ENCODE data around the gene HOXC10.

Gene HOXC10

DNA sequence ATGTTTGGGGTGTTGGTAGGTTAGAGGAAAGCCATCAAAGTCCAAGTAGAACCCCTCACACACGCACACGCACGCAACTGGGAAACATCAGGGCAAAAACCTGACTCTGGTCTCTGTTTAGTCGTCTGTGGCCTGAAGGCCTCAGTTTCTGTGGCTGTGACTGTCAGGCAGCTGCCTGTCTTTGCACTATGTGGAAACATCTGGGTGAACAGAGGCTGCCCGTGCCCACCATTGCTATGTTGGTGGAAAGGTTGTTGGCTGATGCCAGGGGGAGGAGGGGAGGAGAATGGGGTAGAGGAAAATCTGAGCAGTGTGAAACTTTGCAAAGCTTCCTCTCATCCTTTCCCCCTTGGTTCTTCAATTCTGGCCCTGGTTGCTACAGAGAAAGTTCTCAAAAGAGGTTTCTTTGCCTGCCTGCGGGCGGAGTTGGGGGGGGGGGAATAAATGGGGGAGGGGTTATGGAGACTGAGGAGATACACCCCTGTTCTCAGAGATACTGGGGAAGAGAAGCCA is 7.5 kb downstream of the HOXC10 start:
- no peak for DNase-seq

DNA sequence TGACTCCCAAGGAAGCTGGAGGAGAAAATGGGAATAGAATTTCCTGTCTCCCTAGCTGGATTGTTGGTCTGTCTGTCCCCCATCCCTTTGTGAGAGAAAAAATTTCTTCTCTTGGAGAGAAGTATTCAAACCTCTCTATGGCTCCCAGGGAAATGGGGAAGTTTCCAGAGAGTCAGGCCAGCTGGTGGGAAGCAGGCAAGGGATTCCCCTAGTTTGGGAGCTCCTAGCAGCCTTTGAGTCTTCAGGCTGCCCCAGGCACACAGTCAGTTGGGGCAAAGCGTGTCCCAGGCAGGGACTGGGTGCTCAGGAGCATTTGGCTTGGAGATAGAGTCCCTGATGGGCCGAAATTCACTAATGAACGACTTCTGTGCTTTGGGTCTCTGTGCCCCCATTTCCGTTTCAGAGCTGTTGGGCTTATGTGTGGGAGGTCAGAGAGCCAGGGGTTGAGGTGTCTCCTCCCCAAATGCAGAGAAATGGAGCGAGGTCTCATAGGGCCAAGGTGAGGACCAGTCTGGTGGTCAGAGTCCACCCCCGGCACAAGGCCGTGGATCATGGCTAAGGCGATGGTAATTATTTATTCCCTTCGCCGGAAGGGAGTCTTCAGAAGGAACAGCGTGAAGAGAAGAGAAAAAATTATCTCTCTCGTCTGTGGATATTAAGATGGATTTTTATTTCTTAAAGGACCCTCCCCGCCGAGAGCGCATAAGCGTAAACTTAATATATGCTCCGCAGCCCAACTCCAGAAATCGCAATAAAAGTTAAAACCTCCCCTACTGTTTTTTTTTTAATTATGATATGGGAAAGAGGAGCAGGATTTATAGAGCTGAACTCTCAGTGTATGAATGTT is 8.4 kb downstream of the HOXC10 start:
- DNase-seq = no peak

GRCh38 chr12:53994009-53994263 is 9.0 kb downstream of the HOXC10 start:
- no peak for DNase-seq

DNA sequence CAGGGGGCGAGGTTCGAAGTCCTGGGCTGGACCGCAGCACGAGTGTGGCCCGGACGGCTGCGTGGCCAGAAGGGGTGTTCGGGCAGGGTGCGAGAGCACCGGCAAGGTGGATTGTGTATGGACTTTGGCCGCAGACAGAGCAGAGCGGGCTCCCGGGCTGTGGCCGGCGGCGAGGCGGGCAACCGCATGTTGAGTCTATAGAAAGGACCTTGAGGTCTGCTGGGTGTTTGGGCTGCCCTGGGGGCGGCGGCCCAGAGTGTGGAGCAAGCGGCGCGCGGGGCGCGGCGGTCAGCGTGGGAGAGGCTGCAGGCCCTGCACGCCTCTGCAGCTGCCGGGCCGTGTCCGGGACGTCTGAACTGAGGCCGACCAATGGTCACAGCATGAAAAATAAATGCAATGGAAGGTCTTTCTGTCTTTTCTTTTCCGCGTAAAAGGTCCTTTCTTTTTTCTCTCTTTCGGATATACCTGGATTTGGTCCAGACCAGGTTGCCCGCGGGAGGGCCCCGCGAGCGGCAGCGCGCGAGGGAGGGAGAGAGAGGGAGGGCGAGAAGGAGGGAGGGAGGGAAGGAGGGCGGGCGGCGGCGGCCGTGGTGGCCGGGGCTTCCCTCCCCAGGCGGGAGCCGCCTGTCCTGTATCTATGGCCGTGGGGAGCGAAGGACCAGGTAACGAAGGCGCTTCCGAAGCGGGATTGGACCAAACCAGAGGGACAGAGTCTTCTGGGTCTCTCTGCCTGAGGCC is 9.5 kb downstream of the HOXC10 start:
- no peak for DNase-seq

GRCh38 chr12:53995002-53995377 is 10.0 kb downstream of the HOXC10 start:
- no peak for DNase-seq

DNA sequence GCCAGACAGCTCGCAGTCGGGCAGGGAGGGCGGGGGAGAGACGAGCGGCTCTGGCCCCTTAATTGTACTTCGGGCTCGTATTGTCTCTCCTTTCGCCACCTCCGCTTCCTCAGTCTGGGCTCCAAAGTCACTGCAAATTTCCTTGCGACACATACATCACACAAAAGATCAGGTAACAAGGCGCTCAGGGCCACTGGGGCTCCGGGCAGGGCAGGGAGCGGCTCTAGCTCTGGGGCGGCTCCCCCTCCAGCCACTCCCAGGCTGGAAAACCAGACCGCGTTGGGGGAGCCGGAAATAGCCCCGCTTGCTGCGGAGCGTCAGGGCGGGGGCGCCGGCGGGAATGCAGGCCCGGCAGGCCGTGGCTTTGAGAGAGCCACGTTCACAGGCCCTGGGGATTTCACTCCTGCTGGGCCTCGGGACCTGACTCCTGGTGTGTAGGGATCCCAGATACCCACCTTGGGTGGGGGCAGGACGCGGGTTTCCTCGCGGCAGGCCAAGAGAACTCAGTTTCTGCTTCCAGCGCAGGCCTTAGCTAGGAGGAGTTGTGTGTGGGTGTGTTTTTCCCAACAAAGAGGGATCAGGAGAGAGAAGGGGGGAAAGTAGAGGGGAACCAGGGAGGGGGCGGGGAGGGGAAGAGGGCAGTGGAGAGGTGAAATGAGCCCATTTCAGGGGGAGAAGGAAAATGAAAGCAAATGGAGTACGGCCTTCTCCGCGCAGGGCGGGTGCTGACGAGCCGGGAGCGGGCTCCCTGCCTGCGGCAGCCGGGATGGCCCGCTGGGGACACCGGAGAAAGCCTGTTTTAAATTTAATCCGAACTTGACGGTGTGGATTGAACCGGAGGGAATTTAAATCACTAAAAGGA is 10.7 kb downstream of the HOXC10 start:
- no peak for DNase-seq

DNA sequence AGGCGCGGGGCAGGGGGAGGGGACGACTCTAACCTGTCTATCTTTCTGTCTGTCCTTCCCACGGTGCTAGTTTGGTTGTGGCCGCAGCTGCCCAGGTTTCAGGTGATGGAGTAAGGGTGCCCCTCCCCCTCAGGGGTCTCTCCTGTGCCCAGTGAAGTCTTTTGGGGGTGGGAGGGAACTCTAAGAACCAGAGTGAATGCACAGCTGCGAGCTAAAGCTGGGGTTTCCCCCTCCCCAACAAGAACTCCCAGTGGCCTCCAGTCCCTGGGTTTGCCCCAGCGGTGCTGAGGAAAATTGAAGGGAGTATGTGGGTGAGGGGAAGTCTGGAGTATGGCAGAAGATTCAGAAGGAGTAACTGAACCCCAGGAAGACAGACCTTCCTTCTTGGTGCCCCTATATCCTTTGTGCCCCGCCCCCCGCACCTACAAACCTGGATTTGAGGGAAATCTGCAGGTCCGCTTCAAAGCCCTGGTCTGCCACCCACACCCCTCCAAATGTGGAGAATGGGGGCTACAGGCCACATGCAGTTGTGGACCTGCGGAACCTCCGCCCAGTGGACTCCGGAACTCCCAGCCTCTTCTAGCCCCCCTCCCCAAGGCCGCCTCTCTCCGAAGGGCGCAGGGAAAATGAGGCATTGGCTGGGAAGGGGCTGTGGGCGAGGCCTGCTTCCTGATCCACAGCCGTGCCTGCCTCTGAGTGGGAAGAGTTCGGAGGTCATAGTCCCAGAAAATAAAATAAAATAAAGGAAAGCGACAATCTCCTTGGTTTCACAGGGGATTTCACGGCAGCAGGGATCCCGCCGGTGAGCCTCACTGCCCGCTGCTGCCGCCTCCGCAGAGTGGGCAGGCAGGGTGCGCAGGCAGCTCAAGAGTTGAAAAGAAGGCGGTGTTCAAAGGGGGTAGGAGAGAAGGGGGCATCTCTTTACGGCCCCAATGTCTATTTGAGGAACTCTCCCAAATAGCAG is 11.6 kb downstream of the HOXC10 start:
- no peak for DNase-seq

DNA sequence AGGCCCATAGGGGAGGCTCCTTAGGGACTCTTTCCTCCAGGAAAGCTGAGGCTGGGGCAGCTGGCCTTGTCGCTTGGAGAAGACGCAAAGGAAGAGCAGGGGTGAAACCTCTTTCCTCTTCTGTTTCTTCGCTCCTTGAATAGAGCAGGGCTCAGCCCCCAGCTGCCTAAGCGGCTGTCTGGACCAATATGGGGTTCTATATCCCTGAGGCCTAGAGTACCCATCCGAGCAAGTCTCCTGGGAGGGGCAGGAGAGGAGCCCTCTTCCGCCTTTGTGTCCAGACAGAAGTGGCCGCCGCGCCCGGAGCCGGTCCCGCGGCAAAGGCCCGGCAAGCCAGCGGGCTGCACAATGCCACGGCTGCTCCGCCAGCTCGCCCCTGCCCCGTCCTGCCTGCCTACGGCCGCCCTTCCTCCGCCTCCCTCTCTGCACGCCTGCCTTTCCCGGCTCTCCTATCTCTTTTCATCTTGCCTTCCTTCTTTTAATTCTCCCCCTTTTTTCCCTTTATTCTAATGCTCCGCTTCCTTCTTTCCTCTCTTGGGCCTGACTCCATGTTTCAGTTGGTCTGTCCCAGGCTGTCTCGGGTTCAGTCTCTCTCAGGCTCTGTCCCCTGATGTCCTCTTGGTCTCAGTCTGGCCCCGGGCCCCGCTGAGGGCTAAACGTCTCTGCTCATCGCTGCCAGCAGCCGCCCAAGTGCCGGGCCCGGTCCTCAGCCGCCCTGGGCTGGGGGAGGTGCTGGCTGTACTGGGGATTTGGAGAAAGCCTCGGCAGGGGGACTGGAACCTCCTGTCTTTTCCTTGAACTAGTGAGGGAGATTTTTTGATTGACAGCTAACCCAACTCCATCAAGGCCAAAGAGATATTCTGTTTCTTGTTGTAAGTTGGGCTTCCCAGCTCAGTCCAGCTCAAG is 12.5 kb downstream of the HOXC10 start:
- no peak for DNase-seq

DNA sequence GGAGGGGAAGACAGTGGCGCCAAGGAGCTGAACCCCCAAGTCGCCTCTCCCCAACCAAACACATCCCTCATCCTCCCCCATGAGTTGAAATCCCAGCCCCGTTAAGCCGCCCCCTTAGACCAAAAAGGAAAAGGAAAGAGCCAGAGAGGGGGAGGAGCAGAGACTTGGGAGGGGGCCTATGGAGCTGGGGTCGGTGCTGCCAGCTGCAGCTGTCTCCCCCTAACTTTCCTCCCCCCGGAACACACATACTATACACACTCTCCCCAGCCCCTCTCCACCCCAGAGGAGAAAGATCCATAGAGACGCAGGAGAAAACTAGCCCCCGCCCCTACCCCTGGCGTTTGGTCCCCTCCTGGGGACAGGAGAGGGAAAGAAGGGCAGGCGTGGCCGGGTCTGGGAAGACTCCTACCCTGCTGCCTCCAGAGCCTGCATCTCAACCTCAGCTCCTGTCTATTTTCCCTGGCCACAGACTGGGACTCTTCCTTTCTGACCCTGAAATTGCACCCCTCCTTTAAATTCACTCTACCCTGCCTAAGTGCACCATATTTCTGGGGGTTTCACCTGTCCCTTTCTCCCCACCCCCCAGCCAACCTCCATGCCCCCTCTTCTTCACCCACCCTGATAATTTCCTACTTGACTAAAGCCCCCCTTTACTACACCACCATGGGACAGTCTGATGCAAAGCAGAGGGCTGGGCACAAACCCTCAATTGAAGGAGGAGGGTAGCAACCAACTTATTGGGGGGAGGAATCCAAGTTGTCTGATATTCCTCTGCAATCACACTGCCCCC is 13.4 kb downstream of the HOXC10 start:
- DNase-seq = no peak

DNA sequence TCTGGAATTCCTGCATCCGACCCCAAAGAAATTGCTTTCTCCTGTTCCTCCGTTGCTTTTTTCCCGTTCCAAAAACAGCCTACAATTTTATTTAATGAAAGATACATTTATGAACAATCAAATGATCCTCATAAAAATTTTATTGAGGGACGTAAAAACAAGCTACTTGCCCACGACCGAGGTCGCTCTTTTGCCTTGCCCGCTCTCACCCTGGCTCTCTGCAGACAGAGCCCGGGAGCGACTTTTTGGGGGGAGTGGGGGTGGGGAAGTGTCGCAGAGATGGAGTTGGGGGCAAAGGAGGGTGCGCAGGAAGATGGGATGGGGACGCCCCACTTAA is 13.9 kb downstream of the HOXC10 start:
- DNase-seq = no peak

- no peak for DNase-seq
Observed at GRCh38 chr12:53999559-54000115, 14.7 kb downstream of the HOXC10 start.

GRCh38 chr12:54000116-54001114 is 15.5 kb downstream of the HOXC10 start, which contains the start of gene HOXC9:
Gene HOXC9 (plus strand): TSS chr12:54000161. CDS start chr12:54000189, 28 bp downstream.
- DNase-seq = no peak

- no peak for DNase-seq
Observed at GRCh38 chr12:54001283-54002187, 16.6 kb downstream of the HOXC10 start.

- DNase-seq = no peak
Observed at GRCh38 chr12:54002278-54002914, 17.4 kb downstream of the HOXC10 start.

- no peak for DNase-seq
Observed at GRCh38 chr12:54002915-54003389, 18.0 kb downstream of the HOXC10 start.

- no peak for DNase-seq
Observed at GRCh38 chr12:54003625-54004024, 18.7 kb downstream of the HOXC10 start.

Measured in stimulated activated naive CD4-positive, alpha-beta T cell treated with Interleukin-2 at 50 U/mL for 16 hours (primary cell).